Renal cortical epithelial cell (primary cell): ENCODE measurements around the gene FMO5. TPM values are rescaled to one million over a fixed set of nuclear protein-coding genes. Genes with fewer than 3 reads are reported as not detected.
"Not testable (repeated sequence)": the region's sequence is repeated elsewhere in the genome, so short reads cannot be mapped to it uniquely, and the experiment has no call there.

Experiments used
- DNase-seq: peaks from one replicate; pipeline ENCODE4 v3.0.0-alpha.2; 2011; ENCODE audit warnings: low read depth
- total RNA-seq: library from RNA; depleted of rRNA; stranded (reverse); fragments of >200 nt; gene quantifications from 2 replicates; pipeline ENCODE4 v1.2.3, GENCODE V29; 2014

FMO5 gene
- total RNA-seq: 4.7 and 7.3 TPM in 2 replicates

- DNase-seq: peak; percentile 60
Measured at GRCh38 chr1:147225193-147225730, at the start of gene FMO5. Gene FMO5 (minus strand): TSS chr1:147225339. CDS start chr1:147225029, 310 bp downstream.

GRCh38 chr1:147273409-147274336, 48.5 kb upstream of the FMO5 start:
- peak; percentile 66 for DNase-seq

- DNase-seq: no peak
Measured at GRCh38 chr1:147272042-147272441, 46.9 kb upstream of the FMO5 start.

GRCh38 chr1:147270721-147271120, 45.6 kb upstream of the FMO5 start:
- no peak for DNase-seq

- DNase-seq: peak; percentile 28
Measured at GRCh38 chr1:147267711-147268110, 42.6 kb upstream of the FMO5 start.

GRCh38 chr1:147266381-147266780, 41.2 kb upstream of the FMO5 start:
- DNase-seq: no peak

GRCh38 chr1:147264158-147264768, 39.1 kb upstream of the FMO5 start:
- DNase-seq: peak; percentile 70

GRCh38 chr1:147260956-147261355, 35.8 kb upstream of the FMO5 start:
- no peak for DNase-seq

GRCh38 chr1:147252540-147252939, 27.4 kb upstream of the FMO5 start:
- DNase-seq: no peak

GRCh38 chr1:147247656-147248238, 22.6 kb upstream of the FMO5 start:
- DNase-seq: no peak

GRCh38 chr1:147246910-147247655, 21.9 kb upstream of the FMO5 start:
- DNase-seq: no peak

- no peak for DNase-seq
Measured at GRCh38 chr1:147246044-147246690, 21.0 kb upstream of the FMO5 start.

- no peak for DNase-seq
Measured at GRCh38 chr1:147245586-147246021, 20.5 kb upstream of the FMO5 start.

GRCh38 chr1:147245129-147245528, 20.0 kb upstream of the FMO5 start:
- DNase-seq: no peak

- DNase-seq: no peak
Measured at GRCh38 chr1:147243841-147244240, 18.7 kb upstream of the FMO5 start.

- DNase-seq: no peak
Measured at GRCh38 chr1:147243228-147243685, 18.1 kb upstream of the FMO5 start.

GRCh38 chr1:147242449-147243227, 17.5 kb upstream of the FMO5 start, which contains the start of gene CHD1L:
Gene CHD1L (plus strand): TSS chr1:147242684. CDS start chr1:147242704, 20 bp downstream.
- peak; percentile 86 for DNase-seq

GRCh38 chr1:147241934-147242448, 16.9 kb upstream of the FMO5 start:
- DNase-seq: no peak

GRCh38 chr1:147240131-147240721, 15.1 kb upstream of the FMO5 start:
- DNase-seq: not testable (repeated sequence)
